Activated CD8-positive, alpha-beta memory T cell treated with anti-CD3 and anti-CD28 coated beads for 4 hours (primary cell): ENCODE measurements around the gene CCL7.

Source experiments
- DNase-seq, 2 donors: peaks; one replicate each; pipeline ENCODE4 v3.0.0-alpha.2; 2020; ENCODE audit warnings: low read depth in 2 of 2

CCL7 gene

GRCh38 chr17:34287875-34288274, 17.9 kb downstream of the CCL7 start:
- no peak for DNase-seq

- no peak for DNase-seq
Measured at GRCh38 chr17:34290586-34290985, 20.6 kb downstream of the CCL7 start.

GRCh38 chr17:34291721-34292348, 21.8 kb downstream of the CCL7 start:
- DNase-seq: no peak

- DNase-seq: no peak
Measured at GRCh38 chr17:34299027-34299426, 29.0 kb downstream of the CCL7 start.

- DNase-seq: no peak
Measured at GRCh38 chr17:34299956-34300577, 30.0 kb downstream of the CCL7 start.

- DNase-seq: no peak
Measured at GRCh38 chr17:34300652-34301370, 30.8 kb downstream of the CCL7 start.

- no peak for DNase-seq
Measured at GRCh38 chr17:34301986-34302385, 32.0 kb downstream of the CCL7 start.

- no peak for DNase-seq
Measured at GRCh38 chr17:34302636-34303035, 32.6 kb downstream of the CCL7 start.

GRCh38 chr17:34303606-34304005, 33.6 kb downstream of the CCL7 start:
- no peak for DNase-seq

- DNase-seq: no peak
Measured at GRCh38 chr17:34305061-34305460, 35.0 kb downstream of the CCL7 start.

- DNase-seq: no peak
Measured at GRCh38 chr17:34305606-34306005, 35.6 kb downstream of the CCL7 start.

- no peak for DNase-seq
Measured at GRCh38 chr17:34306466-34306865, 36.4 kb downstream of the CCL7 start.

- no peak for DNase-seq
Measured at GRCh38 chr17:34307110-34307509, 37.1 kb downstream of the CCL7 start.

- no peak for DNase-seq
Measured at GRCh38 chr17:34308371-34308770, 38.4 kb downstream of the CCL7 start.

- no peak for DNase-seq
Measured at GRCh38 chr17:34311291-34311690, 41.3 kb downstream of the CCL7 start.

- DNase-seq: no peak
Measured at GRCh38 chr17:34312080-34312479, 42.1 kb downstream of the CCL7 start.

- no peak for DNase-seq
Measured at GRCh38 chr17:34313164-34313563, 43.1 kb downstream of the CCL7 start.

GRCh38 chr17:34314279-34314678, 44.3 kb downstream of the CCL7 start:
- DNase-seq: no peak

GRCh38 chr17:34318474-34318873, 48.5 kb downstream of the CCL7 start:
- DNase-seq: no peak

GRCh38 chr17:34319039-34319483, 49.0 kb downstream of the CCL7 start, which contains the start of gene CCL8:
Gene CCL8, plus strand, starts transcription at chr17:34319435. Its CDS starts 67 bp downstream, at chr17:34319502.
- no peak for DNase-seq
